ENCODE results near the gene BGLAP. TPM values are rescaled to one million over a fixed set of nuclear protein-coding genes. Genes with fewer than 3 reads are reported as not detected.

BGLAP gene
- total and polyA plus RNA-seq, 2 donors (not counting 3 experiments of a cell fraction or from before 2014, with no cell fraction given) = 0.65 to 1.0 TPM

- FAIRE-seq (no peak), DNase-seq (ENCODE audit: low read depth, low spot score) (no peak)
- ChIA-PET CTCF (interaction anchor here (0.6 to 2.0 kb wide), 3 partner anchors 13 to 93 kb away, joined by 3 to 7 read pairs (median 3); no protein-coding TSS in a partner anchor), POLR2A (no interaction called here)
- BruUV-seq (replicated peaks) = no TSS peak
- Histone ChIP-seq H3K4me3 (replicated peaks in 1 of 3; ENCODE audit: insufficient read depth in 1 of 3, low read depth in 1 of 3, low read length in 3 of 3) (no peak overlapping the region), H3K4me2 (ENCODE audit: insufficient read depth, low read length) (no peak overlapping the region), H3K36me3 (ENCODE audit: control insufficient read depth in 2 of 2, extremely low read depth in 1 of 2, insufficient read depth in 2 of 2, low read length in 2 of 2) (peaks cover 0 to 28% of the 10 kb centered on the region in 2 experiments), H3K27me3 (ENCODE audit: control insufficient read depth in 2 of 2, insufficient read depth in 2 of 2, low read length in 2 of 2) (no peaks in the 10 kb centered on the region), H3K79me2 (ENCODE audit: control insufficient read depth, insufficient read depth, low read length) (no peaks in the 10 kb centered on the region), H3K4me1 (ENCODE audit: control insufficient read depth, extremely low read depth, insufficient read depth, low read length) (peaks cover 9% of the 10 kb centered on the region), H3K9me1 (replicated peaks; ENCODE audit: control insufficient read depth, extremely low read depth, insufficient read depth, low read length) (no peaks in the 10 kb centered on the region), H3K9me3 (replicated peaks; ENCODE audit: control insufficient read depth, insufficient read depth, low read length) (no peaks in the 10 kb centered on the region), H3K27ac (ENCODE audit: insufficient read depth, low read depth, low read length) (no peak overlapping the region), H2AFZ (ENCODE audit: low read depth, low read length) (no peak overlapping the region), H4K20me1 (replicated peaks; ENCODE audit: control insufficient read depth, extremely low read depth, insufficient read depth, low read length) (no peaks in the 10 kb centered on the region), H3K9ac (replicated peaks; ENCODE audit: extremely low read depth, insufficient read depth, low read length) (no peak overlapping the region)
- dilution Hi-C loops (cut with MboI; ENCODE audit: extremely low pct_ligation_motif_present, low sequenced_read_pairs) = no loop called here
- intact Hi-C loops (cut with micrococcal nuclease) = no loop called here
- no peak for TF ChIP-seq JUN (IDR thresholded peaks at IDR 0.05; ENCODE audit: borderline replicate concordance, insufficient read depth, insufficient read length, low read depth)
- no peak for TF ChIP-seq CTCF (IDR thresholded peaks at IDR 0.05; ENCODE audit: extremely low read depth in 1 of 2, insufficient read depth in 1 of 2, low read depth in 1 of 2, low read length in 2 of 2)
- TF ChIP-seq GATA2 (IDR thresholded peaks at IDR 0.05; ENCODE audit: insufficient read depth, insufficient read length, low read depth, low read length) = no peak
- TF ChIP-seq FOS (IDR thresholded peaks at IDR 0.05; ENCODE audit: borderline replicate concordance, insufficient read depth, low read length) = no peak
- TF ChIP-seq POLR2A (IDR thresholded peaks at IDR 0.05; ENCODE audit: low read depth, low read length) = no peak
- TF ChIP-seq, protein P1, sequence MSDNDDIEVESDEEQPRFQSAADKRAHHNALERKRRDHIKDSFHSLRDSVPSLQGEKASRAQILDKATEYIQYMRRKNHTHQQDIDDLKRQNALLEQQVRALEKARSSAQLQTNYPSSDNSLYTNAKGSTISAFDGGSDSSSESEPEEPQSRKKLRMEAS (IDR thresholded peaks at IDR 0.05; ENCODE audit: insufficient read depth, insufficient read length) = no peak
- TF ChIP-seq EZH2 (IDR thresholded peaks at IDR 0.05; ENCODE audit: borderline replicate concordance, low read depth, low read length, severe bottlenecking) = no peak
- TF ChIP-seq MYC (IDR thresholded peaks at IDR 0.05; ENCODE audit: low read depth, low read length) = no peak
- no peak for TF ChIP-seq POLR2AphosphoS5 (IDR thresholded peaks at IDR 0.05; ENCODE audit: insufficient read depth, low read depth, low read length)
These were observed 3.7 kb upstream of the BGLAP start for GRCh38 chr1:156238248-156238647.
